Medulla oblongata (tissue), 1 donor: ENCODE results near the gene NEUROD6.

ENCODE experiments used
- DNase-seq: peaks from one replicate; pipeline ENCODE4 v3.0.0-alpha.2; 2015; ENCODE audit errors: extremely low spot score

NEUROD6 gene

DNA sequence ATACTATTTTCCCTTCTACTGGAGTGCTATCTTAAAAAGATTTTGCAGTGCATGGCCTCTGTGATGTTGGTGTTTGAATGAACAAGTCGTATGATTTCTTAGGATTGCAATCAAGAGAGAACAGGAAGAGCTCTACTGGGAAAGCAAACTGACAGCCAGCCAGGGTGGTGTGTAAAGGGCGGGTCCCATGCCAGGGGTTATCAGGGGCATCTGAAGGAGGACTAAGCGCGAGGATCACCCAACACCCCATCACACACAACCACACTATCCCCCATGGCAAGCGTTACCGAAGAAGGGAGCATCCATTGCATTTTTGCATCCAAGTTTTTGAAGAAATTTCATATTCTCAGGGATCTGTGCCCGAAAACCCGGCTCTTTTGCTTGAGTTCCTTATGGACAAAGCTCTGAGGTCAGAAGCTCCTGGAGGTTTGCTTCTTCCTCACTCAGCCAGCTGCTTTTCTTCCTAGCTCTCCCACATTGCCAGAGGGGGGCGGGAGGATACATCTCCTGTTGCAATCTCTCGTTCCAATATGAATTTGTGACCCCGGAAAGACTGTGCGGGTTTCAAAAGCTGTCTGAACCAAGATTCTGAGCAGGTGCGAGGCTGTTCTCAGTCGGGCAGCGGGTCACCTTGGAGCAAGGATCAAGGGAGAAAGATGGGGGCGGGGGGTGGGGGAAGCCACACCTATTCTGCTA, 5.2 kb downstream of the NEUROD6 start:
- no peak for DNase-seq

DNA sequence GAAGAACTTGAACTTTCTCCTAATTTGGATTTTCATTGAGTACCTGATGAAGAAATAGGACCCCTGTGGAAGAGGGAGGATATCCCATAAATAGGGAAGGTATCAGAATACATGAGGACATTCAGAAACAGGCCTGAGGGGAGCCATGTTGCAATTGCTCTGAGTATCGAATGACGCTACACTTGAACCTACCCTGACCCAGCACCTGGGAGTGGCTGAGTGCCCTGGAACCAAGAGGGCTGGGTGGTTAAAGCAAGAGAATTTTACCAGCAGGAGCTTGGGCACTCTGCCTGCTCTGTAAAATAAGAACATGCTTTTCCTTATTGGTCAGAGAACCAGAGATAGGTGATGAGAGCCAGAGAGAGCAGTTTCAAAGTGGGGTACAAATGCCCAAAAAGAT, 7.2 kb downstream of the NEUROD6 start:
- DNase-seq = no peak

DNA sequence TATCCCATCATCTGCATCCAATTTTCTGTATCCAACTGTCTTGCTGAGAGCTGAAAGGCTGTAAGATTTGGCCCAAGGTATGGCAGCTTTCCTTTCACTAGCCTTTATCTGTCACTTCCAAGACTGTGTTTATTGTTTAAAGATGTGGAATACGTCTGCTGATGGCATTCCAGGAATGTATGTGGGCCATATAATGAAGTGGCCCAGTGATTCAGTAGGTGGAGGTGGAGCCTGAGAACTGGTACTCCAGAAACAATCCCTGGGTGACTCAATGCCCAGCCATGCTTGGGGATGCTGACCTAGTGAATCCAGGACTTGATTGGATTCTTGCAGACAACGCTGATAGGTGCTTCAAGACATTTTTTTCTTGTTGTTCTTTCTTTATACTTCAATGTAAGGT, 13.5 kb downstream of the NEUROD6 start:
- DNase-seq = no peak

DNA sequence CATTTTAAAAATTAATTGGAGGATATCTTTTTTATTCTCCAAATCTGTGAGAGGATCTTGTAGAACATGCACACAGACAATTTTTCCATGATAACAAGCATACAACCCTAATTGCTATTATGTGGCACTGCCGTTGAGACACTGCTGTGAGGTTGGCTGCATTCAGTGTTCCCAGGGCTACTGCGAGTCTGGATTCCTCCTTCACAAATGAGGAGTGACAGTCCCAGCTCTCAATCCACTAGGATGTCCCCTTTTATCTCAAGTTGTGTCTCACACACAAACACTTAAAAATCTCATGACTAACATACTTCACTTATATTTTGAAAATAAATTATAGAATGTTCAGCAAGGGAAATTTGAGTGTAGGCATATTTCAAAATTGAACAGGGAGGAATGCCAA, 14.1 kb downstream of the NEUROD6 start:
- no peak for DNase-seq

DNA sequence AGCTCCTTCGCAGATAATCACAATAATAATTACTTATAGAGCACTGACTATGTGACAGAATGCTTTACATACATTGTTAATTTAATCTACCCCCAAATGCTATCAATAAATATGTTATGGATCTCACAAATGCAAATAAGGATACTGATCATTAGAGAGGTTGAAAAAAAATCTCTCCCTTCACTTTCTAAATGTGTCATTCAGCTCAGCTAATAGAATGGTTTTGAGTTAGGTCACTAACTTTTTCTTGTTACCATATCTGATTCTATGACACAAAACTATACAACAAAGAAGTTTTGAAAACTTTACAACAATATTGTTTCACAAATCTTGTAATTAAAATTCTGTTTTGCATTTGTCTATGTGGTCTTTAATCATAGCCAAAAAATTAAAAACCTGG, 17.4 kb downstream of the NEUROD6 start:
- DNase-seq = no peak

DNA sequence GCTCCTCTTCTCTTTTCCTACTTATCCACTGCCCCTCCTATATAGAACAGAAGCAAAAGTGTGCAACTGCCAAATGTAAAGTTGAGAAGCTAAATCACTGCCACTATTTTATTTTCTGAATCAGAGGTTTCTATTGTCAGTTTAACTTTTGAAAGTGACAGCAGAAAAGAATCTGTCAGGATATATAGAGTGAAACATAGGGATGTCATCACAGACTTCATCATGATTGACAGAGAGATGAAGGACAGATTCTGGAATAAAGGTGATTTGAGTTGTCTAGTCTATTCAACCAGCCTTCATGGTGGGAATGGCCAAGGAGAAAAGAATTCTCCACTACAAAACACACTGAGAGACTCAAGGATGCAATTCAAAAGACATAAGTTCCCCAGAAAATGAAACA, 19.9 kb downstream of the NEUROD6 start:
- no peak for DNase-seq

DNA sequence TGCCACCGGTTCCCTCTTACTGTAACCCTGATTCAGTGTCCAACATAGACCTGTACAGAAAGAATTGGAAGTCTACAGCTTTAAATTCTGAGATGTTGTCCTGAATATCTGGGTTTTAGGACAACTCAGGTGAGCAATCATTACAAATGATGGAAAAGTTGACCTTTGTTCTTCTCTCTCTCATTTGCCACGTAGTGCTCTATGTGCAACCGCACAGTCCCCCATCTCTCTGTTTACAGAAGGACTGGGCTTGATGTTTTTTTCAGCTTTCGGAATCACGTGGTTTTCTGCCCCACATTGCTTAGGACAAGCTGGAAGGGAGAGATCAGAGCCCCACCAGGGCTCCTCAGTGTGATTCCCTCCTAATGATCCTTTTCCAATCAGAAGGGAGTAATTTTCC, 22.2 kb downstream of the NEUROD6 start:
- no peak for DNase-seq

DNA sequence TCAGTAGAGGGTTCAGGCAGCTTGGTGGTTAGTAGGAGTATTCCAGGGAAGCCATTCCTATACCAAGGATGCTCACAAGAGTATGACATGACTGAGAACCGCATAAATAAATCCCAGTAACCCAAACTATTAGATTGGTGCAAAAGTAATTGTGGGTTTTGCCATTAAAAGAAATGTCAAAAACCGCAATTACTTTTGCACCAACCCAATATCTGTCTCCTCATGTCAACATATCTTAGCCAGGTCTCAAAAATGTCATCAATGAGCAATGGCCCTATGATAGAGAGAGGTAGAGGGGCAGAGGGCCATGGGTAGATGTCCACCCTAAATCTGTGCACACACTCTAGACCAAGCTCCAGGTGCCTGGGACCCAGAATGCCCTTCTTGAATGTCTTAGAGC, 23.6 kb downstream of the NEUROD6 start:
- no peak for DNase-seq

DNA sequence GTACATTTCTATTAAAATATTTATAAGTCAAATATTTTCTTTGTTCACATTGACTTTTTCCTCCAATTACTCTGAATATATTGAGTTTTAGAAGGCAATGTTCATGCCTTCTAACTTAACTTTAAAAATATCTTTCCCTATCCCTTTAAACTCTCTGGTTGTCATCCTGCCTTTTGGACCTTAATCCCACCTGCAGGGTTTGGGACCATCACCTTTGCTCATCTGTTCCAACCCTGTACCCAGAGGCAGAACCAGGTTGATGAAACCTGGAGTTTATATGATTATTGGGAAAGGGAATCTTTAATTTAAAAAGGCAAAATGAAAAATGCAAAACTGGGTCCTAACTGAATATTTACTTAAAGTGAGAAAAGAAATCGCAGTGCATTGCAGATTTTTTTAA, 24.8 kb downstream of the NEUROD6 start:
- no peak for DNase-seq

DNA sequence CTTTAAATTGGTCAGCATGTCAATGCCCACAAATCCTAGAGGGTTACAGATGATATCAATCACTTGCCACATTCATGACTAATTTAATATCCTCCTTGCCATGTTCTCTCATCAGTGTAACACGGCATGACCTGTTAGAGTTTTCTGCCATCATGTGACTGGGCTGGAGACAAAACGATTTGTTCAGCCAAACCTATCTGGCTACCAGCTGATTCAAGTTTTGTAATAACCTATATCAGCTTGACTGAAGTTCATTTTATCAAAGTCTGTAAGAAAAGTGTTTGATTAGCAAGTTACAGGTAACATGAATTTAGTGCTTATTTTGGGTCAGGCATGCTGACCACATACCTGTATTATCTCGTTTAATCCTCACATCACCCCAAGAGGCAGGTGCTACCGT, 25.7 kb downstream of the NEUROD6 start:
- no peak for DNase-seq

DNA sequence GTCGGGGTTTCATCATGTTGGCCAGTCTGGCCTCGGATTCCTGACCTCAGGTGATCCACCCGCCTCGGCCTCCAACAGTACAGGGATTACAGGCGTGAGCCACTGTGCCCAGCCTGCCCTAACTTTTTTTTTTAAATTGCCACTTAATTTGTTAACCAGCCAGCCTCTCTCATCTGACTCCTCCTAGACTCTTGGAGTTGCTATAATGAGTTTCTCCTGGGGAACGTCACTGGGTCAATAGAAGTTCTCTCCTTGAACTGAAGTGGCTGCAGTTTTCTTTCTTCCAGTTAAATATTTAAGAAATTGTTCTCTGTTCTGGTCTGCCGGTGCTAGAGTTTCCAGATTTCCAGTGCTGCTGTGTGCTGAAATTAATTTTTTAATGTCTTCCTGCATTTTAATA, 27.6 kb downstream of the NEUROD6 start:
- DNase-seq = no peak

DNA sequence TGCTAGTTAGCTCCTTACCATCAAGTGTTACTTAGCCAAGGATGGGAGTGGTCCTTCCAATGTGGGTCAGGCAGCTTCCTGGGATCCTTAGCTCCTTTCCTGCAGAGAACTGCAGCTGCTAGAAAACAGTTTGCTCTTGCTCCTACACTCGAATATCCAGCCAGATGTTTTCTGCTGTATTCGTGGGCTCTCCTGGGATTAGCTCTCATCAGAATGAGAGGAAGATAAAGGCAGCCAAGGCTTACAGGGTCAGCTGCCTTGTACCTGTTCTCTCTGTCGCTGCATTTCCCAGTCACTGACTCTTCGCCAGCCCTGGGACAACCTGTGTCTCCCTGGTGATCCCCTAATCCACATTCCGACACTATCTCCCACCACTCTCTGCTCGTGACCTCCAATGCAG, 29.0 kb downstream of the NEUROD6 start:
- DNase-seq = no peak

DNA sequence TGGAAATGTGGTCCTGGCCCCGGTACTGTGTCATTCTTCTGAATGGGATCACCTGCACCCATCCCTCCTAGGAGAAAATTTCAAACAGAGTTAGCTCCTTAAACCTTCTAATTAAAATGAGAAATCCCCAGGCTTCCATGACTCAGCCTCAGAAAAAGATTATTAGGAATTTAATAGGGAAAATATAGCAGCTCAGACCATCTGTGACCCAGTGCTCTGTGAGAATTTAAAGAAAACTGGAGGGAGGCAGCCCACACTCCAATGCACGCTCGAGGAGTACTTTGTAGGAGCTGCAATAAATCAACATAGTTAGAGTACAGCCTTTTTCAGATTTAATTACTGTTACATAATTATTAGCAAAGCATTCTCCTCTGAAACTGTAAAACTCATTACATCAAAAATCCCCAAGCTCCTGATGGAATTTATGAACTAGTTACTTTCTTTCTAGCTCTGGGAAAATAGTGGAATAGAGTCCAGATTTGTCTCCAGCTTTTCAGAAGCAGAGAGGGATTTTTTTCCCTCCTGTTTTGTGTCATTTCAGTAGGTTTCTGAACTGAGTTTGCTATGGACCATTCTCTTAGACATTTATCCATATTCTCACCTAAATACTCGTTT, 30.1 kb downstream of the NEUROD6 start:
- no peak for DNase-seq

DNA sequence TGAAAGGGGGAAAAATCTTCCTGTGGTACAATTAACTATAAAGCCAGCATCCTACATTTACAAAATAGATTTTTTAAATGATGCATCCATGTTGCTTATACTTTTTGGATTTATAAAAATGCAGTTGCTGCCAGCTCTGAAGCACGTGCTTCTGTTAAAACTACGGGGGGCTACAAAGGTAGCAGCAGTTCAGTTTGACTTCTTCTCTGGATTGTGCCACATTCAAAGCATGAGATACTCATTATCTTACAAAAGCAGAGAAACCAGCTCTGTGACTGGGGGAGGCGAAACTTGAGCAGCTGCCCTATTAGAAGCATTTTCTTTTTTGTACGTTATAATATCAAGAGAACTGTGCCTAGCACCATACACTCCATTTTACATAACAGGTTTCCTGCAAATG, 31.1 kb downstream of the NEUROD6 start:
- DNase-seq = no peak

DNA sequence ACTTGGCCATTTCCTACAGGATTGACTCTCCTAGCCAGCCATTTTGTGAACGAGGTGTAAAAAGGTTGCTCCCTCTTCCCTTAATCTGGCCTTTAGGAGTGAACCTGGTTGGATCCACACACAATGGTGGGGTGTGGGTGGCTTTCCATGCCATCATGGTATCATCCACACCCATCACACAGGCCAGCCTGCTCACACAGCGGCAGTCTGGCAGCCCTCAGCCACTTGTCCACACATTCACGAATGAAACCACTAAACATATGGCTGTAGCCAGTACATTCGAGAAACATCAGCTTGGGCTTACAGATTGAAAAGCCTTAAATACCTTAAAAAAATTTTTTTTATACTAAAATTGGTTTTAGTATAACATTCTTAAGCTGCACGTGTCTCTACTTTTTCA, 31.9 kb downstream of the NEUROD6 start:
- DNase-seq = no peak

DNA sequence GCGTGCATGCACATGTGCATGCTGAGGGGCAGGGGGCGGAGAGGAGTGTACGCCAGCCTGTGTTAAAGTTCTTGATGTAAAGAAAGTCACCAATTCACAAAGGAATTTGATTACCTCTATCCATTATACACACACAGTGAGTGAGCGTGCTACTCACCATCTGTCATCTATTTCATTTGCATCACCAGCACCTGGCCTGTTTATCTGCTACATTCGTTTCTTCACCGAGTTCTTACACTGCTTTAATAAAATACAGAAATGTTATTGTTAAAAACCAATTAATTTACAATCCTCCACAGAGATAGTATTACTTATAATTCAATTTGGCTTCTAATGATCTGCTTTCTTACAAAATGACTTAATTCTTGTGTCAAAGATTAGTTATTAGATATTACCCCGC, 32.6 kb downstream of the NEUROD6 start:
- DNase-seq = no peak

DNA sequence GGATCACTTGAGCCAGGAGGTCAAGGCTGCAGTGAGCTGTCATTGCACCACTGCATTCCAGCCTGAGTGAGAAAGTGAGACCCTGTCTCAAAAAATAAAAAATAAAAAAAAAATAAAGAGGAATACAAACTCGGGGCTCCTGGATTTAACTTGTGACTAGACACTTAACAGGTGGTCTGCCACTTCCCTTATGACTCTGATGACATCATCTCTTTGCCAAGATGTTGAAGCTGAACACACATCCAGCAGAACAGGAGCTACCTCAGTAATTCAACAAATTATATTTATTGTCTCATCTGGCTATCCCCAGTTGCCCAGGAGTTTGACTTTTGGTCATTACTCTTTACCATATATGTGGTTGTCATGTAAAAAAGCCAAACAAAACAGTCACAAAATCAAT, 35.3 kb downstream of the NEUROD6 start:
- no peak for DNase-seq

DNA sequence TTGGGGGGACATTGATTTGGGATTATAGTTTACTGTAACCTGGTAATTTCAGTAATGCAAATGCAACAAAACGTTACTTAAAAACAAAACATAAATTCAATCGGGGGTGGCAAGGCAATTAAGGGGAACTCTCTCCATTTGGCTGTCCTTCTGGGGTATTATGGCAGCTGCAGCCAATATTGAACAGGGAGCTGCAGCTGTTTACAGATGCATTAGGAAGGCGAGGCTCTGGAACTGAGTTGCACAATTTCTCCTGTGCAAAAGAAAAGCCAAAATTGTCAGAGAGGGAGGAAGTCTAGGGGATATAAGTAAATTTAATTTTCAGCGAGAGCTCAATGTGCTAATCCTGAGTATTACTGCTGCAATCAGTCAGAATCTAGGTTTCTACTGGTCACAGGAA, 36.1 kb downstream of the NEUROD6 start:
- DNase-seq = no peak

DNA sequence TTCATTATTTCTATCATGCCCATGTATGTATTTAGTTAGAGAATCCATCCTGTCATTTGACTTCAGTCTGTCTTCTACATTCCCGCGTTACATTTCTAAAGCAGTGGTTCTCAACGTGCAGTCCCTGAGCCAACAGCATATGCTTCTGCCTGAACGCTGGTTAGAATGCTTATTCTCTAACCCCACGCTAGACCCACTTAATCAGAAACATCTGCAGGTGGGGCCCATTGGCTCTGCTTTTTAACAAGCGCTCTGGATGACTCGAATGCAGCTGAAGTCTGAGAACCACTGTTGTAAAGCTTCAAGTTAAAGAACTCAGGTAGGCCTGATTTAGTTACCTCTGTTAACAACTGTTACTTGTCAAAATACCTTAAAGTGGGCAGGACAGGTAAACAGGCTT, 38.2 kb downstream of the NEUROD6 start:
- DNase-seq = no peak

DNA sequence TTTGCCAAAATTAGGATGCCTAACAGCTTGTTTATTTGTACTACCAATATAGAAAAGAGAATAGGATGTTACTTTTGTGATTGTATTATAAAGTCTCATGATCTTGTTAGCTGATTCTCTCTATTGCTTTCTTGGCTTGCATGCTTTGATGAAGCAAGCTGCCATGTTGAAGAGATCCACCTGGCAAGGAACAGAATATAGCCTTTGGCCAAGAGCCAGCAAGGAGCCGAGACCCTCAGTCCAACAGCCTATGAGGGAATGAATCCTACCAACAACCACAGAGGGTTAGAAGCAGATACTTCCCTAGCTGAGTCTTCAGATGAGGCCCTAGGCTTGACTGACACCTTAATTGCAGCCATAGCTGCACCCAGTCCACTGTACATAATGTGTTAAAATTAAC, 41.2 kb downstream of the NEUROD6 start:
- no peak for DNase-seq

DNA sequence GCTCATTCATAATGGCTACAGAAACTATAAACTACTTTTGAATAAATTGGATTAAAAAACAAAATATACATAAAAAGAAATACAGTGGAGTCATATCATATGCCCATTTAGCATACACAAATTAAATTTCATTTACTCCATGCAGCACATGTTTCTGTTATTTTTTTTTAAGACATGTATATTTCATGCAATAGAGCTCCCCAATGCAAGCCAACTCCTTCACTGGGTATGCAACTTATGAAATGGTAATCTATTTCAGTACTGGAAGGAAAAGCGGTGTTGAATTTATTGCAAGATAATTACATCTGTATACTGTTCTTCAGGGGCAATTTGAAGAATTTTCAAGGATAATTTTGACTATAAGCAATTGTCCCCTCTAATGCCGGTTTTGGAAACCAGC, 49.9 kb downstream of the NEUROD6 start:
- no peak for DNase-seq
